WTC11 (cell line): ENCODE results near the gene FASTKD3.

ENCODE experiments used
- ETV6 ChIP-seq: sonication (generic); formaldehyde crosslinking; IDR thresholded peaks from 2 replicates; pipeline ENCODE4 v1.8.1; 2022; ENCODE audit warnings: mild to moderate bottlenecking, missing genetic modification reagents
- HMGXB4 ChIP-seq: sonication (generic); formaldehyde crosslinking; IDR thresholded peaks from 2 replicates; pipeline ENCODE4 v1.8.1; 2023; ENCODE audit warnings: mild to moderate bottlenecking, moderate library complexity, missing genetic modification reagents
- NFE2L1 ChIP-seq: sonication (generic); formaldehyde crosslinking; IDR thresholded peaks from 2 replicates; pipeline ENCODE4 v1.8.1; 2023; ENCODE audit warnings: missing genetic modification reagents
- ZNF121 ChIP-seq: sonication (generic); formaldehyde crosslinking; IDR thresholded peaks from 2 replicates; pipeline ENCODE4 v1.8.0; 2023; ENCODE audit warnings: missing genetic modification reagents
- TF ChIP-seq, protein P1 (sequence below): fragments of 200-600 bp; IDR thresholded peaks from 2 replicates; pipeline ENCODE4 v1.8.0; 2022; ENCODE audit warnings: antibody characterized with exemption
- TF ChIP-seq, protein P2 (sequence below): sonication (generic); formaldehyde crosslinking; IDR thresholded peaks from 2 replicates; pipeline ENCODE4 v1.8.0; 2023; ENCODE audit warnings: missing genetic modification reagents

GRCh38 chr5:7852542-7852941 lies 16.3 kb downstream of the FASTKD3 start:
- TF ChIP-seq, protein P1, sequence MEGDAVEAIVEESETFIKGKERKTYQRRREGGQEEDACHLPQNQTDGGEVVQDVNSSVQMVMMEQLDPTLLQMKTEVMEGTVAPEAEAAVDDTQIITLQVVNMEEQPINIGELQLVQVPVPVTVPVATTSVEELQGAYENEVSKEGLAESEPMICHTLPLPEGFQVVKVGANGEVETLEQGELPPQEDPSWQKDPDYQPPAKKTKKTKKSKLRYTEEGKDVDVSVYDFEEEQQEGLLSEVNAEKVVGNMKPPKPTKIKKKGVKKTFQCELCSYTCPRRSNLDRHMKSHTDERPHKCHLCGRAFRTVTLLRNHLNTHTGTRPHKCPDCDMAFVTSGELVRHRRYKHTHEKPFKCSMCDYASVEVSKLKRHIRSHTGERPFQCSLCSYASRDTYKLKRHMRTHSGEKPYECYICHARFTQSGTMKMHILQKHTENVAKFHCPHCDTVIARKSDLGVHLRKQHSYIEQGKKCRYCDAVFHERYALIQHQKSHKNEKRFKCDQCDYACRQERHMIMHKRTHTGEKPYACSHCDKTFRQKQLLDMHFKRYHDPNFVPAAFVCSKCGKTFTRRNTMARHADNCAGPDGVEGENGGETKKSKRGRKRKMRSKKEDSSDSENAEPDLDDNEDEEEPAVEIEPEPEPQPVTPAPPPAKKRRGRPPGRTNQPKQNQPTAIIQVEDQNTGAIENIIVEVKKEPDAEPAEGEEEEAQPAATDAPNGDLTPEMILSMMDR = no peak
- TF ChIP-seq HMGXB4 (CRISPR knock-in tag) (no peak), ZNF121 (CRISPR knock-in tag) (no peak), ETV6 (CRISPR knock-in tag) (no peak), NFE2L1 (CRISPR knock-in tag) (no peak)
- TF ChIP-seq, protein P2, sequence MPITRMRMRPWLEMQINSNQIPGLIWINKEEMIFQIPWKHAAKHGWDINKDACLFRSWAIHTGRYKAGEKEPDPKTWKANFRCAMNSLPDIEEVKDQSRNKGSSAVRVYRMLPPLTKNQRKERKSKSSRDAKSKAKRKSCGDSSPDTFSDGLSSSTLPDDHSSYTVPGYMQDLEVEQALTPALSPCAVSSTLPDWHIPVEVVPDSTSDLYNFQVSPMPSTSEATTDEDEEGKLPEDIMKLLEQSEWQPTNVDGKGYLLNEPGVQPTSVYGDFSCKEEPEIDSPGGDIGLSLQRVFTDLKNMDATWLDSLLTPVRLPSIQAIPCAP (CRISPR knock-in tag) = no peak
